H1 (cell line): ENCODE data around the gene PTPN22. TPM values are rescaled to one million over a fixed set of nuclear protein-coding genes. Genes with fewer than 3 reads are reported as not detected.

ENCODE experiments used
- CTCF ChIA-PET: fragments of 300-600 bp; sonication (Branson Sonifier 250); formaldehyde crosslinking; loops from one replicate; lab custom pipeline; 2021; ENCODE audit not compliant: partially characterized antibody; lab: Charles Lee
- POLR2A ChIA-PET: fragments of 300-600 bp; sonication (Branson Sonifier 250); formaldehyde crosslinking; loops from one replicate; lab custom pipeline; 2021; ENCODE audit warnings: inconsistent platforms; ENCODE audit not compliant: partially characterized antibody; lab: Charles Lee
- DNase-seq, 2 experiments: peaks; one replicate each; pipeline versions ENCODE4 v3.0.0 to v3.0.0-alpha.2; 2010 to 2022; ENCODE audit warnings: low spot score in 2 of 2, low read depth in 1 of 2, mixed read lengths in 1 of 2
- FAIRE-seq: peaks from 2 replicates; lab custom pipeline; 2011; peaks lifted over from hg19 to GRCh38; lab: Jason Lieb, UNC
- H2AFZ ChIP-seq: 2 replicates; pipeline ENCODE4 v1.8.1; 2012; ENCODE audit warnings: low read length, inconsistent platforms
- H2AK5ac ChIP-seq: 2 replicates; pipeline ENCODE4 v1.6.1; 2013; ENCODE audit warnings: low read depth, low read length
- H2BK120ac ChIP-seq: replicated peaks from 2 replicates; pipeline ENCODE3; 2013; ENCODE audit warnings: low read depth, low read length, inconsistent platforms
- H2BK12ac ChIP-seq: 2 replicates; pipeline ENCODE4 v1.6.1; 2013; ENCODE audit warnings: low read depth, low read length
- H2BK15ac ChIP-seq: 2 replicates; pipeline ENCODE4 v1.6.1; 2013; ENCODE audit warnings: low read length
- H2BK20ac ChIP-seq: 2 replicates; pipeline ENCODE4 v1.6.1; 2013; ENCODE audit warnings: low read length
- H2BK5ac ChIP-seq: 2 replicates; pipeline ENCODE4 v1.6.1; 2013; ENCODE audit warnings: low read depth, low read length
- H3K14ac ChIP-seq: 2 replicates; pipeline ENCODE4 v1.6.1; 2013; ENCODE audit warnings: inconsistent platforms; ENCODE audit not compliant: insufficient read length
- H3K18ac ChIP-seq: 2 replicates; pipeline ENCODE4 v1.6.1; 2013; ENCODE audit warnings: low read length; ENCODE audit errors: extremely low read depth
- H3K23ac ChIP-seq: 2 replicates; pipeline ENCODE4 v1.6.1; 2013; ENCODE audit warnings: inconsistent platforms; ENCODE audit not compliant: insufficient read length
- H3K23me2 ChIP-seq: 2 replicates; pipeline ENCODE4 v1.6.1; 2013; ENCODE audit warnings: low read depth, low read length
- H3K27ac ChIP-seq: 2 replicates; pipeline ENCODE4 v1.6.1; 2011; ENCODE audit warnings: low read depth, low read length, inconsistent platforms
- H3K27me3 ChIP-seq, 4 experiments: replicated peaks in 1 of 4; 1 replicate in 1 of 4; 2 replicates in 3 of 4; pipeline versions ENCODE4 v1.6.1 to v1.8.1; 2011 to 2013; ENCODE audit warnings: low read length in 3 of 4, mild to moderate bottlenecking in 3 of 4, inconsistent platforms in 2 of 4, mixed read lengths in 2 of 4, moderate library complexity in 1 of 4; ENCODE audit not compliant: control insufficient read depth in 3 of 4, insufficient read depth in 3 of 4; ENCODE audit errors: extremely low read depth in 1 of 4
- H3K36me3 ChIP-seq, 4 experiments: 2 replicates each; pipeline versions ENCODE4 v1.6.1 to v1.8.1; 2011 to 2013; ENCODE audit warnings: mild to moderate bottlenecking in 4 of 4, low read length in 3 of 4, moderate library complexity in 2 of 4, control low read depth in 1 of 4, inconsistent platforms in 1 of 4; ENCODE audit not compliant: insufficient read depth in 4 of 4, control insufficient read depth in 2 of 4
- H3K4ac ChIP-seq: replicated peaks from 2 replicates; pipeline ENCODE3; 2013; ENCODE audit warnings: low read length, low read depth, mixed read lengths, inconsistent platforms; ENCODE audit not compliant: insufficient read length
- H3K4me1 ChIP-seq, 4 experiments: replicated peaks in 1 of 4; 1 replicate in 1 of 4; 2 replicates in 3 of 4; pipeline versions ENCODE4 v1.6.1 to v1.8.1; 2011 to 2013; ENCODE audit warnings: low read length in 3 of 4, inconsistent platforms in 2 of 4, mixed read lengths in 1 of 4; ENCODE audit not compliant: insufficient read depth in 4 of 4, control insufficient read depth in 3 of 4
- H3K4me2 ChIP-seq, 2 experiments: 2 replicates each; pipeline versions ENCODE4 v1.6.1 to v1.8.1; 2011 to 2013; ENCODE audit warnings: low read depth in 2 of 2, low read length in 2 of 2, control low read depth in 1 of 2, inconsistent platforms in 1 of 2, mild to moderate bottlenecking in 1 of 2; ENCODE audit not compliant: insufficient read depth in 1 of 2
- H3K4me3 ChIP-seq, 4 experiments: fragments of 200-600, 300-600 bp in 1 of 4; sonication (generic), shearing (Covaris generic), sonication (Bioruptor Twin) in 1 of 4; 2 replicates each; pipeline versions ENCODE4 v1.5.1 to v1.8.1; 2011 to 2016; ENCODE audit warnings: low read length in 4 of 4, low read depth in 3 of 4, control low read depth in 2 of 4, inconsistent platforms in 2 of 4, mild to moderate bottlenecking in 2 of 4, mixed read lengths in 1 of 4, moderate library complexity in 1 of 4; ENCODE audit not compliant: insufficient read depth in 2 of 4; ENCODE audit errors: extremely low read depth in 1 of 4
- H3K56ac ChIP-seq: replicated peaks from 2 replicates; pipeline ENCODE3; 2013; ENCODE audit warnings: low read depth, mild to moderate bottlenecking, mixed read lengths, low read length, inconsistent platforms; ENCODE audit not compliant: insufficient read length
- H3K79me1 ChIP-seq: 2 replicates; pipeline ENCODE4 v1.6.1; 2013; ENCODE audit warnings: low read depth, low read length, control low read depth
- H3K79me2 ChIP-seq, 2 experiments: 2 replicates each; pipeline versions ENCODE4 v1.6.1 to v1.8.1; 2012 to 2013; ENCODE audit warnings: low read length in 2 of 2, mild to moderate bottlenecking in 2 of 2, inconsistent platforms in 1 of 2; ENCODE audit not compliant: insufficient read depth in 2 of 2, control insufficient read depth in 1 of 2
- H3K9ac ChIP-seq, 4 experiments: replicated peaks in 1 of 4; 1 replicate in 1 of 4; 2 replicates in 3 of 4; pipeline versions ENCODE4 v1.6.1 to v1.8.1; 2011 to 2013; ENCODE audit warnings: low read depth in 3 of 4, low read length in 3 of 4, control low read depth in 2 of 4, mild to moderate bottlenecking in 2 of 4, moderate library complexity in 2 of 4, inconsistent platforms in 1 of 4; ENCODE audit errors: extremely low read depth in 1 of 4
- H3K9me3 ChIP-seq, 2 experiments: 2 replicates each; pipeline versions ENCODE4 v1.6.1 to v1.8.1; 2012 to 2013; ENCODE audit warnings: mild to moderate bottlenecking in 2 of 2, moderate library complexity in 2 of 2, control low read depth in 1 of 2, inconsistent platforms in 1 of 2, low read depth in 1 of 2, low read length in 1 of 2, mixed read lengths in 1 of 2; ENCODE audit not compliant: insufficient read depth in 2 of 2
- H4K20me1 ChIP-seq, 2 experiments: replicated peaks in 1 of 2; 2 replicates each; pipeline versions ENCODE3 to v1.8.1; 2011 to 2013; ENCODE audit warnings: inconsistent platforms in 2 of 2, low read length in 2 of 2, mild to moderate bottlenecking in 1 of 2; ENCODE audit not compliant: insufficient read depth in 2 of 2, control insufficient read depth in 1 of 2
- H4K5ac ChIP-seq: 2 replicates; pipeline ENCODE4 v1.6.1; 2013; ENCODE audit warnings: low read length, low read depth, mixed read lengths, inconsistent platforms; ENCODE audit not compliant: insufficient read length
- H4K8ac ChIP-seq: 2 replicates; pipeline ENCODE4 v1.8.0; 2013; ENCODE audit warnings: mild to moderate bottlenecking, moderate library complexity, low read length, inconsistent platforms; ENCODE audit not compliant: insufficient read depth; ENCODE audit errors: extremely low read depth
- H4K91ac ChIP-seq: replicated peaks from 2 replicates; pipeline ENCODE3; 2013; ENCODE audit warnings: low read length, mixed read lengths, inconsistent platforms; ENCODE audit not compliant: insufficient read length
- CREB1 ChIP-seq: IDR thresholded peaks from 2 replicates; pipeline ENCODE4 v1.6.1; 2012; ENCODE audit warnings: inconsistent platforms
- CTCF ChIP-seq, 3 experiments: IDR thresholded peaks; 1 replicate in 2 of 3; 2 replicates in 1 of 3; pipeline versions ENCODE4 v1.5.1 to v1.6.1; 2011; ENCODE audit warnings: low read length in 3 of 3, mild to moderate bottlenecking in 3 of 3, inconsistent platforms in 2 of 3, low read depth in 1 of 3, moderate library complexity in 1 of 3; ENCODE audit not compliant: insufficient read depth in 1 of 3; ENCODE audit errors: control extremely low read depth in 1 of 3
- FOSL1 ChIP-seq: IDR thresholded peaks from 2 replicates; pipeline ENCODE4 v1.6.1; 2011; ENCODE audit warnings: mild to moderate bottlenecking, low read depth, low read length, moderate library complexity; ENCODE audit not compliant: insufficient read depth
- GABPA ChIP-seq: IDR thresholded peaks from 2 replicates; pipeline ENCODE4 v1.6.1; 2011; ENCODE audit warnings: mild to moderate bottlenecking, low read length, moderate library complexity, borderline replicate concordance; ENCODE audit not compliant: insufficient read depth
- HDAC2 ChIP-seq, 2 experiments: fragments of 300-600 bp in 1 of 2; sonication (generic) in 1 of 2; IDR thresholded peaks; 2 replicates each; pipeline ENCODE4 v1.6.1; 2011 to 2012; ENCODE audit warnings: low read depth in 2 of 2, low read length in 2 of 2, mild to moderate bottlenecking in 2 of 2, moderate library complexity in 2 of 2, borderline replicate concordance in 1 of 2, inconsistent platforms in 1 of 2
- KDM5A ChIP-seq: fragments of 200-600 bp; IDR thresholded peaks from 2 replicates; pipeline ENCODE4 v1.7.1; 2012; ENCODE audit warnings: mild to moderate bottlenecking, low read length, inconsistent platforms, mixed read lengths
- POLR2AphosphoS5 ChIP-seq: IDR thresholded peaks from 2 replicates; pipeline ENCODE4 v1.6.1; 2011; ENCODE audit warnings: low read depth, low read length
- POU5F1 ChIP-seq: IDR thresholded peaks from 2 replicates; pipeline ENCODE4 v1.6.1; 2011; ENCODE audit warnings: low read depth, mild to moderate bottlenecking, low read length, moderate library complexity
- TAF7 ChIP-seq: optimal IDR thresholded peaks from 2 replicates; pipeline ENCODE3; 2011; ENCODE audit warnings: low read depth, mild to moderate bottlenecking, inconsistent platforms, low read length, moderate library complexity, borderline replicate concordance
- TCF12 ChIP-seq: IDR thresholded peaks from 2 replicates; pipeline ENCODE4 v1.6.1; 2011; ENCODE audit warnings: low read depth, mild to moderate bottlenecking, low read length
- TEAD4 ChIP-seq: IDR thresholded peaks from 2 replicates; pipeline ENCODE4 v1.6.1; 2012; ENCODE audit warnings: low read depth, low read length, inconsistent platforms, mixed read lengths
- WGBS, 2 experiments: shearing (Covaris generic) in 1 of 2; methylation state at CpG; one replicate each; pipeline versions ENCODE4 v1.1.6 to v1.1.7; 2013 to 2015; ENCODE audit warnings: low lambda C conversion rate in 2 of 2, mixed read lengths in 2 of 2, inconsistent platforms in 1 of 2, low coverage in 1 of 2, missing lambda C conversion rate in 1 of 2; ENCODE audit not compliant: insufficient replicate concordance in 2 of 2, insufficient coverage in 1 of 2, insufficient read length in 1 of 2; ENCODE audit errors: extremely low coverage in 1 of 2, missing lambda C conversion rate in 1 of 2; 5-methylcytosine and 5-hydroxymethylcytosine counted together
- polyA plus RNA-seq, 7 experiments: library from polyadenylated mRNA; depleted of rRNA in 3 of 7; stranded (reverse) in 5 of 7; unstranded in 2 of 7; fragments of >200 nt in 5 of 7; fragments of 200-250 nt in 2 of 7; gene quantifications; 1 replicate in 5 of 7; 2 replicates in 1 of 7; 4 replicates in 1 of 7; pipeline versions ENCODE4 v1.2.1 to v1.2.3, GENCODE V29; 2011 to 2013; ENCODE audit warnings: missing spikeins in 2 of 7, mixed read lengths in 2 of 7
- total RNA-seq: library from RNA; stranded (reverse); fragmentation: NEBNext Ultra II Directional; extraction: Animal tissue kit (Norgen Biotek cat#: 25700); gene quantifications from 2 replicates; pipeline ENCODE4 v1.2.1, GENCODE V29; 2021

The PTPN22 gene
- total and polyA plus RNA-seq, 2 of the 8 experiments (the other 6 are each of a cell fraction or from before 2014, with no cell fraction given): not detected

- Histone ChIP-seq H3K4me2 (no peak overlapping the region), H2AFZ (no peak overlapping the region), H3K36me3 (no peaks in the 10 kb centered on the region; a peak in 2 of 8 replicates), H2BK12ac (no peak overlapping the region), H3K27ac (no peak overlapping the region), H3K23ac (no peak overlapping the region), H3K4me1 (peaks cover 0 to 3% (median 0%) of the 10 kb centered on the region in 4 experiments; a peak in 2 of 7 replicates), H3K27me3 (no peaks in the 10 kb centered on the region), H3K18ac (no peak overlapping the region), H4K8ac (no peak overlapping the region), H3K56ac (no peak overlapping the region), H3K79me2 (peaks cover 0 to 35% of the 10 kb centered on the region in 2 experiments; a peak in 2 of 4 replicates), H3K4me3 (no peak overlapping the region), H3K9ac (no peak overlapping the region), H4K20me1 (peaks cover 2 to 12% of the 10 kb centered on the region in 2 experiments), H2AK5ac (no peak overlapping the region), H4K5ac (no peak overlapping the region), H2BK120ac (no peak overlapping the region), H3K23me2 (no peaks in the 10 kb centered on the region), H3K4ac (no peak overlapping the region), H3K79me1 (peaks cover 4% of the 10 kb centered on the region; the same call in 1 of the 2 replicates), H3K14ac (no peak overlapping the region), H2BK20ac (no peak overlapping the region), H3K9me3 (no peaks in the 10 kb centered on the region), H2BK5ac (no peak overlapping the region), H4K91ac (no peak overlapping the region), H2BK15ac (no peak overlapping the region)
- DNase-seq: no peak
- WGBS, 2 experiments: 86% methylated on average over 3 of the region's 3 CpGs; no CpG with 5 or more reads in 1 of the 2 experiments
- ChIA-PET POLR2A (no interaction called here), CTCF (interaction anchor here (0.7 kb wide), 1 partner anchor 1094 kb away, joined by 3 read pairs; no protein-coding TSS in a partner anchor)
- no peak for FAIRE-seq
- no peak for TF ChIP-seq TCF12
- TF ChIP-seq CTCF (IDR thresholded peaks at IDR 0.05; ENCODE audit: control extremely low read depth in 1 of 3, insufficient read depth in 1 of 3, low read depth in 1 of 3, low read length in 3 of 3): no peak
- no peak for TF ChIP-seq POU5F1
- TF ChIP-seq KDM5A: no peak
- no peak for TF ChIP-seq CREB1
- no peak for TF ChIP-seq POLR2AphosphoS5
- TF ChIP-seq GABPA: no peak
- no peak for TF ChIP-seq HDAC2 (IDR thresholded peaks at IDR 0.05; ENCODE audit: borderline replicate concordance in 1 of 2, low read depth in 2 of 2, low read length in 2 of 2)
- TF ChIP-seq FOSL1: no peak
- TF ChIP-seq TEAD4: no peak
- no peak for TF ChIP-seq TAF7
Observed at GRCh38 chr1:113787663-113788062, 83.8 kb downstream of the PTPN22 start.
